Measurements from ENCODE around the gene SRPK2.

The SRPK2 gene

GRCh38 chr7:105218215-105218614 is 170.5 kb downstream of the SRPK2 start:
- Histone ChIP-seq H3K36me3 (ENCODE audit: insufficient read depth) (no peaks in the 10 kb centered on the region), H3K4me2 (no peak overlapping the region), H3K4me3 (IDR thresholded peaks at IDR 0.05; ENCODE audit: insufficient read depth, low read depth, low read length) (no peak overlapping the region), H3K9ac (no peak overlapping the region), H3K4me1 (ENCODE audit: low read depth, poor library complexity, severe bottlenecking) (peaks cover 27% of the 10 kb centered on the region), H3K79me2 (ENCODE audit: insufficient read depth, low read depth) (peaks cover 74% of the 10 kb centered on the region), H2AFZ (ENCODE audit: low read depth) (no peak overlapping the region), H3K27me3 (ENCODE audit: insufficient read depth, low read depth) (no peaks in the 10 kb centered on the region), H3K27ac (no peak overlapping the region), H4K20me1 (ENCODE audit: insufficient read depth) (0 out of 2 replicates have a peak, but pooled peaks cover 7% of the 10 kb centered on the region)
- no peak for TF ChIP-seq CTCF (conservative IDR thresholded peaks at IDR 0.05; ENCODE audit: low read depth, low read length)

GRCh38 chr7:105216786-105217185 is 171.9 kb downstream of the SRPK2 start:
- no peaks in the 10 kb centered on the region for H3K36me3 ChIP-seq (ENCODE audit: insufficient read depth)
- H3K79me2 ChIP-seq (ENCODE audit: insufficient read depth, low read depth), result peaks cover 74% of the 10 kb centered on the region
- no peak overlapping the region for H3K27ac ChIP-seq
- no peak overlapping the region for H2AFZ ChIP-seq (ENCODE audit: low read depth)
- H3K27me3 ChIP-seq (ENCODE audit: insufficient read depth, low read depth), result no peaks in the 10 kb centered on the region
- H4K20me1 ChIP-seq (ENCODE audit: insufficient read depth), result 0 out of 2 replicates have a peak, but pooled peaks cover 7% of the 10 kb centered on the region
- TF ChIP-seq CTCF (conservative IDR thresholded peaks at IDR 0.05; ENCODE audit: low read depth, low read length), result no peak
- H3K4me3 ChIP-seq (IDR thresholded peaks at IDR 0.05; ENCODE audit: insufficient read depth, low read depth, low read length), result no peak overlapping the region
- H3K9ac ChIP-seq, result no peak overlapping the region
- peaks cover 20% of the 10 kb centered on the region for H3K4me1 ChIP-seq (ENCODE audit: low read depth, poor library complexity, severe bottlenecking)
- H3K4me2 ChIP-seq, result no peak overlapping the region

GRCh38 chr7:105215821-105216220 is 172.9 kb downstream of the SRPK2 start:
- Histone ChIP-seq H3K4me1 (ENCODE audit: low read depth, poor library complexity, severe bottlenecking) (peaks cover 28% of the 10 kb centered on the region), H3K4me3 (IDR thresholded peaks at IDR 0.05; ENCODE audit: insufficient read depth, low read depth, low read length) (no peak overlapping the region), H3K9ac (no peak overlapping the region), H4K20me1 (ENCODE audit: insufficient read depth) (0 out of 2 replicates have a peak, but pooled peaks cover 7% of the 10 kb centered on the region), H3K36me3 (ENCODE audit: insufficient read depth) (no peaks in the 10 kb centered on the region), H2AFZ (ENCODE audit: low read depth) (no peak overlapping the region), H3K79me2 (ENCODE audit: insufficient read depth, low read depth) (peaks cover 73% of the 10 kb centered on the region; the same call in 1 of the 2 replicates), H3K27me3 (ENCODE audit: insufficient read depth, low read depth) (no peaks in the 10 kb centered on the region), H3K27ac (no peak overlapping the region), H3K4me2 (no peak overlapping the region)
- TF ChIP-seq CTCF (conservative IDR thresholded peaks at IDR 0.05; ENCODE audit: low read depth, low read length), result no peak

- Histone ChIP-seq H3K9ac (no peak overlapping the region), H3K36me3 (ENCODE audit: insufficient read depth) (no peaks in the 10 kb centered on the region), H3K27ac (no peak overlapping the region), H2AFZ (ENCODE audit: low read depth) (no peak overlapping the region), H4K20me1 (ENCODE audit: insufficient read depth) (peaks cover 12% of the 10 kb centered on the region; the same call in 1 of the 2 replicates), H3K4me2 (no peak overlapping the region), H3K27me3 (ENCODE audit: insufficient read depth, low read depth) (no peaks in the 10 kb centered on the region), H3K4me3 (IDR thresholded peaks at IDR 0.05; ENCODE audit: insufficient read depth, low read depth, low read length) (no peak overlapping the region), H3K79me2 (ENCODE audit: insufficient read depth, low read depth) (peaks cover 74% of the 10 kb centered on the region; the same call in 1 of the 2 replicates), H3K4me1 (ENCODE audit: low read depth, poor library complexity, severe bottlenecking) (peaks cover 35% of the 10 kb centered on the region)
- no peak for TF ChIP-seq CTCF (conservative IDR thresholded peaks at IDR 0.05; ENCODE audit: low read depth, low read length)
These were observed 173.5 kb downstream of the SRPK2 start for GRCh38 chr7:105215182-105215581.
